ENCODE results near the gene TMEM120A. TPM values are rescaled to one million over a fixed set of nuclear protein-coding genes. Genes with fewer than 3 reads are reported as not detected.

The TMEM120A gene
- total and polyA plus RNA-seq, 4 experiments from 2014 or later = 24.1 to 38.1 (median 29.3) TPM

GRCh38 chr7:75996476-75996875, 2.1 kb upstream of the TMEM120A start:
- peak overlapping the region in 3 of 8 donors; percentile 17 to 72 (median 66) for H3K4me3 Mint-ChIP-seq
- ChIA-PET POLR2A (ENCODE audit: partially characterized antibody) (no interaction called here), CTCF (ENCODE audit: partially characterized antibody) (no interaction called here)
- Histone ChIP-seq H3K4me3 (ENCODE audit: low read length in 2 of 2) (no peak overlapping the region), H3K4me1 (ENCODE audit: insufficient read depth, low read length) (peaks cover 26% of the 10 kb centered on the region), H3K36me3 (ENCODE audit: insufficient read depth, low read length) (no peaks in the 10 kb centered on the region), H3K27ac (ENCODE audit: low read depth, low read length) (no peak overlapping the region), H3K9me3 (ENCODE audit: control insufficient read depth in 1 of 2, low read length in 2 of 2) (no peaks in the 10 kb centered on the region), H3K27me3 (ENCODE audit: insufficient read depth, low read length) (no peaks in the 10 kb centered on the region)
- intact Hi-C loops (cut with micrococcal nuclease) = no loop called here
- no peak for DNase-seq
- peak overlapping the region in 2 of 7 donors; percentile 3 to 49 for H3K27ac Mint-ChIP-seq
- no peaks in the 10 kb centered on the region for H3K27me3 Mint-ChIP-seq
- peaks cover 0 to 2% (median 0%) of the 10 kb centered on the region in 8 donors for H3K9me3 Mint-ChIP-seq
- H3K36me3 Mint-ChIP-seq = no peaks in the 10 kb centered on the region
- peaks cover 14 to 33% (median 23%) of the 10 kb centered on the region in 4 donors for H3K4me1 Mint-ChIP-seq

DNA sequence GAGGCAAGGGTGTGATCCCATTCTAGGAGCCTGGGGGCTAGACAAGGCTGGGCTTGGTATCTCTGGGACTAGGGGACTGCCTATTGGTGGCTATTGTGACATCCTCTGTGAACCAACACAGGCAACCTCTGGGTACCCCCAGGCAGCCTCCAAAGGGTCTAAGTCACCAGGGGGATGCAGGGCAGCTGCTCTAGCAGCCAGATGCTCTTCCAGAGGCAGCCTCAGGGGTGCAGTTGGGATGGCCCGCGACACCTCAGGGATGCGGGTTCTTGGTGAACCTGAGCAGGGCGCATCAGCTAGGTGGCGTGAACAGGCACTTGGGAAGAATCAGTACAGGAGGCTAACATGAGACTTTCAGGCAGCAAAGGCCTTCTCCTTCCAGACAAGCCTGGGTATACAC, 1.6 kb upstream of the TMEM120A start:
- ChIA-PET POLR2A (ENCODE audit: partially characterized antibody) (no interaction called here), CTCF (ENCODE audit: partially characterized antibody) (no interaction called here)
- H3K9me3 ChIP-seq (ENCODE audit: control insufficient read depth in 1 of 2, low read length in 2 of 2) = no peaks in the 10 kb centered on the region
- Mint-ChIP-seq H3K4me1 (peaks cover 14 to 35% (median 24%) of the 10 kb centered on the region in 4 donors), H3K9me3 (peaks cover 0 to 2% (median 0%) of the 10 kb centered on the region in 8 donors), H3K4me3 (peak overlapping the region in 4 of 8 donors; percentile 26 to 72 (median 58)), H3K27ac (peak overlapping the region in 1 of 7 donors; percentile 3), H3K27me3 (no peaks in the 10 kb centered on the region), H3K36me3 (no peaks in the 10 kb centered on the region)
- no peaks in the 10 kb centered on the region for H3K36me3 ChIP-seq (ENCODE audit: insufficient read depth, low read length)
- H3K4me1 ChIP-seq (ENCODE audit: insufficient read depth, low read length) = peaks cover 26% of the 10 kb centered on the region
- intact Hi-C loops (cut with micrococcal nuclease) = loop anchor here (2.0 kb wide), 1 partner anchor 81 kb away; the partner anchor contains the start of gene POR
- no peak overlapping the region for H3K4me3 ChIP-seq (ENCODE audit: low read length in 2 of 2)
- H3K27me3 ChIP-seq (ENCODE audit: insufficient read depth, low read length) = no peaks in the 10 kb centered on the region
- DNase-seq = no peak
- no peak overlapping the region for H3K27ac ChIP-seq (ENCODE audit: low read depth, low read length)

DNA sequence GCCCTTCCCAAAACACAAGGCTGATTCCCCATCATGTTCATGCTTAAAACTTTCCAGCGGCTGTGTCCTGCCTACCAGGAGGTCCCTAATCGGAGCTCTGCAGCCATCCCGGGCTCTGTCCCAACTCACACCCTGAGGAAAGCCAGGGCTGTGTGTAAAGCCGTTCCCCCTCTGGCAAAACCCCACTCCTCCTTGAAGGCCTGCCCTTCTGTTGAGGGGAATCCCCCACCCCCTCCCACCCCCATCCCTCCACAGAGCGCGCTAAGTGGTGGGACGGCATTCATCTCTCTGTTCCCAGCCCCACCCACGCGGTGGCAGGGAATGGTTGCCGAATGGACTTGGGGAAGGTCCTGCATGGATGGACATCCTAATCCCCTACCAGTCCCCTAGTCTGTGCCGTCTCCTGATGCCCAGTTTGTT, 667 bp upstream of the TMEM120A start:
- CTCF ChIA-PET (ENCODE audit: partially characterized antibody) = no interaction called here
- H3K27ac ChIP-seq (ENCODE audit: low read depth, low read length) = no peak overlapping the region
- no peaks in the 10 kb centered on the region for H3K27me3 Mint-ChIP-seq
- H3K36me3 ChIP-seq (ENCODE audit: insufficient read depth, low read length) = no peaks in the 10 kb centered on the region
- POLR2A ChIA-PET (ENCODE audit: partially characterized antibody) = interaction anchor here (0.7 to 3.2 kb wide), 7 partner anchors 13 to 116 kb away, joined by 3 to 23 read pairs (median 5); partner anchors contain the start of genes MDH2, POR, RHBDD2 and STYXL1
- H3K4me1 Mint-ChIP-seq = peaks cover 14 to 39% (median 28%) of the 10 kb centered on the region in 4 donors
- H3K27me3 ChIP-seq (ENCODE audit: insufficient read depth, low read length) = no peaks in the 10 kb centered on the region
- peak overlapping the region; percentile 55 to 82 (median 78) for H3K4me3 Mint-ChIP-seq
- no peaks in the 10 kb centered on the region for H3K9me3 ChIP-seq (ENCODE audit: control insufficient read depth in 1 of 2, low read length in 2 of 2)
- H3K27ac Mint-ChIP-seq = peak overlapping the region in 1 of 7 donors; percentile 15
- H3K36me3 Mint-ChIP-seq = peaks cover 0 to 2% of the 10 kb centered on the region in 2 donors
- no peak for DNase-seq
- peaks cover 26% of the 10 kb centered on the region for H3K4me1 ChIP-seq (ENCODE audit: insufficient read depth, low read length)
- H3K4me3 ChIP-seq (ENCODE audit: low read length in 2 of 2) = peak overlapping the region in 1 of 2 donors; percentile 92
- peaks cover 0 to 2% (median 0%) of the 10 kb centered on the region in 8 donors for H3K9me3 Mint-ChIP-seq
- intact Hi-C loops (cut with micrococcal nuclease) = loop anchor here (2.0 kb wide), 1 partner anchor 80 kb away; the partner anchor contains the start of gene POR

GRCh38 chr7:75993689-75994387, 557 bp downstream of the TMEM120A start:
- Histone ChIP-seq H3K36me3 (ENCODE audit: insufficient read depth, low read length) (no peaks in the 10 kb centered on the region), H3K4me3 (ENCODE audit: low read length in 2 of 2) (peak overlapping the region; percentile 17 to 92), H3K27me3 (ENCODE audit: insufficient read depth, low read length) (no peaks in the 10 kb centered on the region), H3K27ac (ENCODE audit: low read depth, low read length) (peak overlapping the region; percentile 62), H3K9me3 (ENCODE audit: control insufficient read depth in 1 of 2, low read length in 2 of 2) (no peaks in the 10 kb centered on the region), H3K4me1 (ENCODE audit: insufficient read depth, low read length) (peaks cover 26% of the 10 kb centered on the region)
- Mint-ChIP-seq H3K4me3 (peak overlapping the region; percentile 66 to 82 (median 74)), H3K27ac (peak overlapping the region in 4 of 7 donors; percentile 15 to 81 (median 44)), H3K27me3 (no peaks in the 10 kb centered on the region), H3K36me3 (peaks cover 0 to 2% of the 10 kb centered on the region in 2 donors), H3K9me3 (peaks cover 0 to 2% (median 0%) of the 10 kb centered on the region in 8 donors), H3K4me1 (peaks cover 17 to 46% (median 29%) of the 10 kb centered on the region in 4 donors)
- peak in 2 of 5 donors; percentile 16 to 47 for DNase-seq
- POLR2A ChIA-PET (ENCODE audit: partially characterized antibody) = interaction anchor here (0.9 to 3.2 kb wide), 10 partner anchors 9 to 921 kb away, joined by 3 to 23 read pairs (median 3); partner anchors contain the start of genes MDH2, POR, RHBDD2 and STYXL1
- CTCF ChIA-PET (ENCODE audit: partially characterized antibody) = interaction anchor here (1.0 to 1.6 kb wide), 3 partner anchors 18 to 128 kb away, joined by 3 to 5 read pairs (median 4); no protein-coding TSS in a partner anchor
- intact Hi-C loops (cut with micrococcal nuclease) = loop anchor here (1.0 to 2.0 kb wide), 4 partner anchors 15 to 128 kb away; partner anchors contain the start of gene POR

DNA sequence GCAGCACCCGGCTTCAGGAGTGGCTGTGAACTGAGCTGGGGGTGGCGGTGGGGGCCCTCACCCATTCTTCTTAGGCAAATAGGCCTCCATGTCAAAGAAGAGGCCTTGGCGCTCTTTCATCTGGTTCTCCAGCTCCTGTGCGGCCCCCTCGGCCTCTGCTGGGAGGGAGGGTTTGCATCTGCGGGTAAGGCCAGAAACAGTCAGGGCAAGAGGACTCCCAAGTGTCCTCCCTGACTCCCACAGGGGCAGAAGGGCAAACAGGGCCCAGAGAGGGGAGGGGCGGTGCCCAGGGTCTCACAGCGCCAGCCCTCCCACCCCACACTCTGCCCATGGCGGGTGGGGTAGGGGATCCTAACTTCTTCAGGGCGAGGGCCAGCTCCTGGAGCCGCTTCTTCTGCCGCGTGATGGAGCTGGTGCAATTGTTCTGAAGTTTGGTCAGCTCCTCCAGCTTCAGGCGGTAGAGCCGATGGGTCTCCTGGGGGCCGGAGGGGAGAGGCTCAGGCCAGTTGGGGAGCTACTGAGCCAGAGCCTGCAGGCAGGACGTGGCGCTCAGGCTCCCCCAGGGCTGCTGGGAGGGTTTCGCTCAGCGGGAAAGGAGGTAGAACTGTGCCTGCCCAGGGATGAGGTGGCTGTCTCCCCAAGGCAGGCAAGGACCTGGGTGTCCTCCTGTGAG, 2.2 kb downstream of the TMEM120A start:
- H3K4me1 Mint-ChIP-seq = peaks cover 10 to 40% (median 19%) of the 10 kb centered on the region in 4 donors
- peak overlapping the region in 1 of 7 donors; percentile 81 for H3K27ac Mint-ChIP-seq
- no peaks in the 10 kb centered on the region for H3K9me3 ChIP-seq (ENCODE audit: control insufficient read depth in 1 of 2, low read length in 2 of 2)
- ChIA-PET CTCF (ENCODE audit: partially characterized antibody) (interaction anchor here (1.4 to 1.5 kb wide), 2 partner anchors 20 to 28 kb away, joined by 4 to 5 read pairs; no protein-coding TSS in a partner anchor), POLR2A (ENCODE audit: partially characterized antibody) (interaction anchor here (3.2 kb wide), 1 partner anchor 78 kb away, joined by 23 read pairs; the partner anchor contains the start of gene POR)
- peak overlapping the region in 1 of 8 donors; percentile 73 for H3K4me3 Mint-ChIP-seq
- no peaks in the 10 kb centered on the region for H3K27me3 Mint-ChIP-seq
- intact Hi-C loops (cut with micrococcal nuclease) = no loop called here
- H3K4me3 ChIP-seq (ENCODE audit: low read length in 2 of 2) = no peak overlapping the region
- peaks cover 0 to 2% (median 0%) of the 10 kb centered on the region in 8 donors for H3K9me3 Mint-ChIP-seq
- no peak overlapping the region for H3K27ac ChIP-seq (ENCODE audit: low read depth, low read length)
- peaks cover 2 to 4% of the 10 kb centered on the region in 2 donors for H3K36me3 Mint-ChIP-seq
- no peaks in the 10 kb centered on the region for H3K27me3 ChIP-seq (ENCODE audit: insufficient read depth, low read length)
- H3K4me1 ChIP-seq (ENCODE audit: insufficient read depth, low read length) = peaks cover 22% of the 10 kb centered on the region
- no peak for DNase-seq
- H3K36me3 ChIP-seq (ENCODE audit: insufficient read depth, low read length) = peaks cover under 1% of the 10 kb centered on the region

- H3K9me3 Mint-ChIP-seq = peaks cover 0 to 2% (median 0%) of the 10 kb centered on the region in 8 donors
- H3K27me3 Mint-ChIP-seq = no peaks in the 10 kb centered on the region
- Histone ChIP-seq H3K9me3 (ENCODE audit: control insufficient read depth in 1 of 2, low read length in 2 of 2) (no peaks in the 10 kb centered on the region), H3K4me1 (ENCODE audit: insufficient read depth, low read length) (peaks cover 16% of the 10 kb centered on the region), H3K4me3 (ENCODE audit: low read length in 2 of 2) (no peak overlapping the region), H3K27me3 (ENCODE audit: insufficient read depth, low read length) (no peaks in the 10 kb centered on the region), H3K27ac (ENCODE audit: low read depth, low read length) (no peak overlapping the region), H3K36me3 (ENCODE audit: insufficient read depth, low read length) (peaks cover 6% of the 10 kb centered on the region)
- H3K4me3 Mint-ChIP-seq = peak overlapping the region in 1 of 8 donors; percentile 59
- peaks cover 7 to 33% (median 14%) of the 10 kb centered on the region in 4 donors for H3K4me1 Mint-ChIP-seq
- ChIA-PET POLR2A (ENCODE audit: partially characterized antibody) (no interaction called here), CTCF (ENCODE audit: partially characterized antibody) (interaction anchor here (1.5 kb wide), 1 partner anchor 29 kb away, joined by 4 read pairs; no protein-coding TSS in a partner anchor)
- DNase-seq = no peak
- H3K27ac Mint-ChIP-seq = no peak overlapping the region
- H3K36me3 Mint-ChIP-seq = peaks cover 3 to 10% of the 10 kb centered on the region in 2 donors
- intact Hi-C loops (cut with micrococcal nuclease) = no loop called here
These were observed 2.8 kb downstream of the TMEM120A start for GRCh38 chr7:75991531-75992082.

Data from CD4-positive, alpha-beta memory T cell (primary cell).